Activated gamma-delta T cell (primary cell): ENCODE measurements around the gene C1orf141.
"Not testable (repeated sequence)": the region's sequence is repeated elsewhere in the genome, so short reads cannot be mapped to it uniquely, and the experiment has no call there.

ENCODE experiments used
- DNase-seq: peaks from one replicate; lab custom pipeline; 2025; lab: John Stamatoyannopoulos, UW

Gene C1orf141

GRCh38 chr1:67142931-67143330, 8.2 kb upstream of the C1orf141 start:
- DNase-seq: no peak

GRCh38 chr1:67141832-67142231, 7.1 kb upstream of the C1orf141 start:
- not testable (repeated sequence) for DNase-seq

- DNase-seq: no peak
Measured at GRCh38 chr1:67140460-67140859, 5.7 kb upstream of the C1orf141 start.

- DNase-seq: no peak
Measured at GRCh38 chr1:67138813-67139499, 4.2 kb upstream of the C1orf141 start.

- DNase-seq: no peak
Measured at GRCh38 chr1:67137307-67137753, 2.6 kb upstream of the C1orf141 start.

- no peak for DNase-seq
Measured at GRCh38 chr1:67135354-67135753, 584 bp upstream of the C1orf141 start.

GRCh38 chr1:67133177-67133576, 1.6 kb downstream of the C1orf141 start:
- no peak for DNase-seq

- DNase-seq: no peak
Measured at GRCh38 chr1:67130673-67131072, 4.1 kb downstream of the C1orf141 start.

- DNase-seq: no peak
Measured at GRCh38 chr1:67126974-67127373, 7.8 kb downstream of the C1orf141 start.

- no peak for DNase-seq
Measured at GRCh38 chr1:67126111-67126746, 8.5 kb downstream of the C1orf141 start.

- no peak for DNase-seq
Measured at GRCh38 chr1:67124455-67124854, 10.3 kb downstream of the C1orf141 start.

GRCh38 chr1:67120855-67121619, 13.7 kb downstream of the C1orf141 start:
- DNase-seq: no peak

GRCh38 chr1:67118646-67119045, 16.1 kb downstream of the C1orf141 start:
- DNase-seq: no peak

- no peak for DNase-seq
Measured at GRCh38 chr1:67118191-67118590, 16.6 kb downstream of the C1orf141 start.

- DNase-seq: no peak
Measured at GRCh38 chr1:67114162-67114561, 20.6 kb downstream of the C1orf141 start.

GRCh38 chr1:67110352-67110751, 24.4 kb downstream of the C1orf141 start:
- no peak for DNase-seq

- no peak for DNase-seq
Measured at GRCh38 chr1:67105508-67105907, 29.3 kb downstream of the C1orf141 start.

GRCh38 chr1:67103548-67103947, 31.2 kb downstream of the C1orf141 start:
- DNase-seq: no peak

GRCh38 chr1:67100833-67101232, 33.9 kb downstream of the C1orf141 start:
- no peak for DNase-seq

GRCh38 chr1:67097305-67097704, 37.5 kb downstream of the C1orf141 start:
- no peak for DNase-seq

- no peak for DNase-seq
Measured at GRCh38 chr1:67094191-67094590, 40.6 kb downstream of the C1orf141 start.

- DNase-seq: no peak
Measured at GRCh38 chr1:67089685-67090208, 45.0 kb downstream of the C1orf141 start.

GRCh38 chr1:67088440-67088839, 46.3 kb downstream of the C1orf141 start:
- DNase-seq: no peak
